Fibroblast of skin of right quadriceps (primary cell): Measurements from ENCODE around the gene LRRFIP1.
"Not testable (repeated sequence)": the region's sequence is repeated elsewhere in the genome, so short reads cannot be mapped to it uniquely, and the experiment has no call there.

ENCODE experiments used
- DNase-seq: peaks from one replicate; pipeline ENCODE4 v3.0.0-alpha.2; 2013

The LRRFIP1 gene

GRCh38 chr2:237754182-237754581, 126.8 kb downstream of the LRRFIP1 start:
- no peak for DNase-seq

DNA sequence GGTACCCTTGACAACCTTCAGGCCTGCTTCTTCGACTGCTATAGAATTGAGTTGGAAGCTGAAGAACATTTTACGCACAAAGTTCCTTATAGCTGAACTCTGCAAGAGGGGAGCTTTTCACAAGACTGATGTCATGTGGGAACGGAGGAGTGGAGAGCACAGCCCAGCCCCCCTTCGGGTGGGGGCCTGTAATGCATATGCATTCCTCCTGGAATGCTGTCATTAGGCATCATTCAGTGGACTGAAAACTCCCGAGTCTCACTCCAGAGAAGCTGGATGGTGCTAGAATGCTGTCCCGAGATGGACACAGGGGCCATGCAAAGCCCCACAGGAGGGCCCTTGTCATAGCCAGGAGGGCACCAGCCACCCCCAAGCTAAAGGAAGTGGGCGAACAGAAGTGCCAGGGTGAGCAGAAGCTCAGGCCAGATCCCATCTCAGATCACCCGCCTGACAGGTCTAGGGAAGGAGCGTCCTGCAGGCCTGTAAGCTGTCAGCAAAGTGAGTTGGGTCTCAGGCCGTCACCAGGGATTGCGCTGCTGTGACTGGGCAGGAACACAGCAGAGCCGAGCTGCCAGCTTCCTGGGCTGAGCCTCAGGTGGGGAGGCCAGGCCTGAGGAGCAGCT, 127.3 kb downstream of the LRRFIP1 start:
- no peak for DNase-seq

- DNase-seq, result no peak
Observed at GRCh38 chr2:237757616-237758015, 130.2 kb downstream of the LRRFIP1 start.

DNA sequence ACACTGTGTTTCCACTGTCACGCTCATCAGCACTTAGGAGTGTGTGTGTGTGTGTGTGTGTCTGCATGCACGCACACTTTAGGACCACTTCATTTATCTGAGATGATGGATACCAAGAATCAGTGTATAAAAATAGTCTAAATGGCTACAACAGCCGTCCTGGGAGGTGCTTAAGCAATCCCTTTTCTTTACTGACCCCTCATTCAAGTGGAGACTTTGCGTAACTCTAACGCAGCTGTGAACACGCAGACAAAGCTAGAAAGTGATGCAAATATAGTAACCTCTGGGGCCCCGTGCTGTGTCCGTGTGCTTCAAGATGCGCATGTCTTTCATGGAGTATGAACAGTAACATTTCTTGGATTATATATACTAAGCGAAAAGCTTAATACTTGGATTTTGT, 130.8 kb downstream of the LRRFIP1 start:
- no peak for DNase-seq

DNA sequence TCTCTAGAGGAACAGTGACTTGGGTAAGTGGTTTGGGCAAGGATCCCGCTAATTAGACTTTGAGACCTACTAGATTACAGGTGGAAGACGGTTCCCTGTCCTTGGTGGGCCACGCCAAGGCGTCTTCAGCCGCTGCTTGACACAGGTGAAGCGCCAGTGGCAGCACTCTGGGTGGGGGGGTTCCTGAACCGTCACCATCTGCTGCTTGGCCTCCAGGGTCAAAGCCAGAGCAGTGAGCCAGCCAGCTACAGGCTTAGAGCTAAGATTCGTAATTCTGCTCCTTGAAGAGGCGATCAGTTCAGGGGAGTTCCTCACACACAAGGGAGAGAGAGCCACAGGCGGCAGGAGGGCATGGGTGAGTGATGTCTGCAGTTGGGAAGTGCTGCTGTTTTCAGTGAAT, 131.8 kb downstream of the LRRFIP1 start:
- no peak for DNase-seq

DNA sequence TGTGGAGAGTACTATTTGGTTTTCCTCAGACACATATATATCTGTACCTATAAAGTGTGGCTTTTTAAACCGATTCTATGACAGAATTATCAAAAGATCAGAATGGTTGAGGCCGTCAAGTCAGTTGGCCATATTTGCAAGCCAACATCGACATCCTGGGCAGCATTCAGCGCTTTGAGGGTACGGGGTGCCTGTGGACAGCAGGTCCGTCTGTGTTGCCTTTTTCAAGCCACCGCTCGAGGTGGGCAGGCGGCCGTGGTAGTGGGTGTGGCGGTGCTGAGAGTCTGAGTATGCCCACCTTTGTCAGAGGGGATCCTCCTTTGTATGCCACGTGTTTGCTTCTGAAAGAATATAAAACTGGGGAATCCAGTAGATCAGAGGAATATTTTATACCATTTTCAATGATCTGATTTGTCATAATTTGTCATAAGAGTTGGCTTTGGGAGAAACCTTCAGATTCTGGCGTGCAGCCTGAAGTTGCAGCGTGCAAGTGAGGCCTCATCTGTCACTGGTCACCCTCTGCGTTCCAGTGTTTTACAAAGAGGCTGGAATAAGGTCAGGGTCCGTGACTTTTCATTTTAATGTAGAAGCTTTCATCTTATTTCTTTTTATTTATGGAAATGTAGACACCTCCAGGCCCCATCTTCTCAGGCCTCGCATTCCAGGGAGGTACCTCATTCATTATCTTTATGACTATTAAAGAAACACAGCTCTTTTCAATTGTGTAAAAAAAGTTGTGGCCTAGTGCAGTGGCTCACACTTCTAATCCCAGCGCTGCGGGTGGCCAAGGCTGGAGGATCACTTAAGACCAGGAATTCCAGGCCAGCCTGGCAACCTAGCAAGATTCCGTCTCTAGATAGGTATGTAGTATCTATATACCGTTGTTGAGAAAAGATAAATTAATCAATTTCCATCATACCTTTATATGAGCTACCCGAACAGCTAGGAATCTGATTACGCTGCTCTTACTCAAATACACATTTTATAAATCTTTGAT, 133.4 kb downstream of the LRRFIP1 start:
- no peak for DNase-seq

GRCh38 chr2:237762291-237763182, 135.2 kb downstream of the LRRFIP1 start:
- DNase-seq, result peak; percentile 50

DNA sequence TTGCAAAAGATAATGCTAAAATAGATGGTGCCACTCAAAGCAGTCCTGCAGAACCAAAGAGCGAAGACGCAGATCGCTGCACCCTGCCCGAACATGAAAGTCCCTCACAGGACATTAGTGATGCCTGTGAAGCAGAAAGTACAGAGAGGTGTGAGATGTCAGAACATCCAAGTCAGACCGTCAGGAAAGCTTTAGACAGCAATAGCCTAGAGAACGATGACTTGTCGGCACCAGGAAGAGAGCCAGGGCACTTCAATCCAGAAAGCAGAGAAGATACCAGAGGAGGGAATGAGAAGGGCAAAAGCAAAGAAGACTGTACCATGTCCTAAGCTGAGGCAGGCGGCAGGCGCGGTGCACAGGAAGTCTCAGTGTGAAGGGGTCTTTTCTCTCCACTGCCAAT, 136.4 kb downstream of the LRRFIP1 start:
- DNase-seq, result no peak

DNA sequence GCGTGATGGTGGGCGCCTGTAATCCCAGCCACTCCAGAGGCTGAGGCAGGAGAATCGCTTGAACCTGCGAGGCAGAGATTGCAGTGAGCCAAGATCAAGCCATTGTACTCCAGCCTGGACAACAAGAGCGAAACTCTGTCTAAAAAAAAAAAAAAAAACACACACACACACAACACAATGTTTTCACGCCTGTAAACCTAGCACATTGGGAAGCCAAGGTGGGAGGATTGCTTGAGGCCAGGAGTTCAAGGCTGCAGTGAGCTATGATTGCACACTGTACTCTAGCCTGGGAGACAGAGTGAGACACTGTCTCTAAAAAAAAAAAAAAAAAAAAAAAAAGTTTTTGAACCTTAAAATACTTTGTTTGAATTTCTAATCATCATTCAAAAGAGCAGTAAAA, 137.7 kb downstream of the LRRFIP1 start:
- DNase-seq, result not testable (repeated sequence)

DNA sequence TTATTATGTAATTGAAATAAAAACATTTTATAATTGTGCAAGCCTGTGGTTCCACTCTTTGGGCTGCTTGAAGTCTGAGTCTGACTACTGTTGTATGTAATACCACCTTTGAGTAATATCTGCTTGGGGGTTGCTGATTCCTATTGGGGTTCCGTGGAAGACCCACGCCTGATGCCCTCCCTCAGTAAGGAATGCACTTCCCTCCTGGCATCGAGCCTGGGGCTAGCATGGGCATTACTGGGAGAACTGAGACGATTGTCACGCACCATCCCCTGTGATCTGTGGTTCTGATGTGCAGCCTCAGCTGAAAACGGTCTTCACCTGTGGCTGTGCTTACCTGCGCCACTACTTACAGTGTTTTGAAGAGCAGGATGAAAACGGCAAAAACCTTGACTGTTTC, 138.5 kb downstream of the LRRFIP1 start:
- no peak for DNase-seq

DNA sequence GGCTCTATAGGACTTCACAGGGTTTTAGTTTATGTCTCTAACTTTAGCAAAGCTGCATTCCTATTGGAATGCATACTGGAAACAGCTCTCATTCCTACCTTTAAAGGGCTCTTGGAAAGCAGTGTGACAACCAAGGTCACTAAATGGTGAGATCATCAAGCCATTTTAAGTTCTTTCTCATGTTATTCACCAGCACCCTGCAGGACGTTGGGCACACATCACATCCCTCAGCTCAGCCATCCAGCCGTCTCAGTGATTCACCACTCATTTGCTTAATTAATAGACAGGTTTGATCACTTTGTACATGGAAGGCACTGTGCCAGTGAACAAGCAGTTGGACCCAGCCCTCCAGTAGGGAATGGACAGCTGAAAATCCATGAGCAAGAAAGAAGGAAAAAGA, 139.0 kb downstream of the LRRFIP1 start:
- peak; percentile 51 for DNase-seq

GRCh38 chr2:237772513-237772912, 145.1 kb downstream of the LRRFIP1 start:
- no peak for DNase-seq

DNA sequence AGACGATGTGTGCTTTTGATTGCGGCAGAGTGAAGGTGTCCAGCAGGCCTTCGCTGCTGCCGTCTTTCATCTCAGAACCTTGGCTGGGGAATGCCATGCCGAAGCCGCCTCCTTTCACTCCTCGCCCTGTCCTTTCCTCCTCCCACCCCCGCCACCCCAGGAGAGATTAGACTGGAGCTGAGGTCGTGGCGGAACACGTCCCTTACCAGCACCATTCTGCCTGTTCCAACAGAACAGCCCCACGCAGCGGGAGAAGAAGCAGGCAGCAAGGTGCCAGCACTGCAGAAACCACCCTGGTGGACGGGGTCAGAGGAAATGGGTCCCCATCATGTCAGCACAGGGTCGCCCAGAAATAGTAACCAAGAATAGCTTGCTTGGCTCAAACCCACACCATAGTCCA, 146.4 kb downstream of the LRRFIP1 start:
- DNase-seq, result no peak

DNA sequence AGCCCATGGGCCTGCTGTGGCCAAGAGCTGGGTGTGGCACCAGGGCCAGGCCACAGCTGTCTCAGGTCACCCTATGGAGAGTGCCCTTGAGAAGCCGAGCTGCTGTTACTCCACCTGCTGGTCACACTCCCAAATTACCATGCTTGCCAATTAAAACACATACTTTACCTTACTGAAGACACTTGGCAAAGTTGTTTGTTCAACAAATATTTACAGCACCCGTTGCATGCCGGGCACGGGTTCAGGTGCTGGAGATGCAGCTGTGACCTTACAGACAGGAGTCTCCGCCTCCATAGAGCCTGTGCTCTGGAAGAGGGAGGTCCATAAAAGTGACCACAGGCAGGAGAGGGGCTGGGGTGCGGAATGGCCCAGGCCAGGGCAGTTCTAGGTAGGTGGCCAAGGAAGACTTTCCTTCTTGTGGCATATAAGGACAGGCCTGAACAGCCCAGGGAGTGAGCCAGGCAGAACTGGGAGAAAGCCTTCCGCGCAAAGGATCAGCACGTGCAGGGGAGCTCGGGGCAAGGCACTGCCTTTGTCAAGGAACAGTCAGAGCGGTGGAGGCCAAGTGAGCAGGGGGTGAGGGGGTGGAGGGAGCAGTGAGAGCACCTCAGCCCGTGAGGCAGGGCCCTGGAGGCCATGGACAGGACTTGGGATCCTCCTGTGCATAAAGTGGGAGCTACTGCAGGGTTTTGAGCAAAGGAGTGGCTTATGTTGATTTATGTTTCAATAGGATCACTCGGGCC, 147.6 kb downstream of the LRRFIP1 start:
- DNase-seq, result peak; percentile 32

GRCh38 chr2:237779521-237779920, 152.1 kb downstream of the LRRFIP1 start:
- no peak for DNase-seq

DNA sequence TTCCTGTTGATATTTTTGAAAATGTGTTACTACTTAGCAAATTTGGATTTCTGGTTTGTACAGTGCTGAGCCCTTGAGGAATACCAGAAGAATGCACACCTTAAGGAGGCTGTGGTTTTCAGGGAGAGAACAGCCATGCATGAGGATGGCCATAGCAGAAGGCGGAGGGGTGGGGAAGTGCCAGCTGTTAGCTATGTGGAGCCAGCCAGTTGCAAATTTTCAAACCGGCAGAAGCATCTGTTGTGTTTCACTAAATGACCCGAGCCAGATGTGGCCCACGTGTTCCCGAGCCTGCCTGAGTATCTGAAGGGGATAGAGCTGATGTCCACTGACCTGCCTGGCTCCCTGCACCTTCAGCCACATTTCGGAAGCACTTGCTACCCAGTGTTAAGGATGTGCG, 154.8 kb downstream of the LRRFIP1 start:
- no peak for DNase-seq

DNA sequence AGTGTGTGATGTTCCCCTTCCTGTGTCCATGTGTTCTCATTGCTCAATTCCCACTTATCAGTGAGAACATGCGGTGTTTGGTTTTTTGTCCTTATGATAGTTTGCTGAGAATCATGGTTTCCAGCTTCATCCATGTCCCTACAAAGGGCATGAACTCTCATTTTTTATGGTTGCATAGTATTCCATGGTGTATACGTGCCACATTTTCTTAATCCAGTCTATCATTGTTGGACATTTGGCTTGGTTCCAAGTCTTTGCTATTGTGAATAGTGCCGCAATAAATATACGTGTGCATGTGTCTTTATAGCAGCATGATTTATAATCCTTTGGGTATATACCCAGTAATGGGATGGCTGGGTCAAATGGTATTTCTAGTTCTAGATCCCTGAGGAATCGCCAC, 156.3 kb downstream of the LRRFIP1 start:
- DNase-seq, result not testable (repeated sequence)

GRCh38 chr2:237786936-237787335, 159.5 kb downstream of the LRRFIP1 start:
- DNase-seq, result no peak

- peak; percentile 26 for DNase-seq
Observed at GRCh38 chr2:237790353-237790752, 163.0 kb downstream of the LRRFIP1 start.

- DNase-seq, result no peak
Observed at GRCh38 chr2:237791977-237792727, 164.8 kb downstream of the LRRFIP1 start.

- DNase-seq, result no peak
Observed at GRCh38 chr2:237797253-237797652, 169.9 kb downstream of the LRRFIP1 start.
